Esophagus (tissue), 2 donors: Measurements from ENCODE around the gene RRM1. TPM values are rescaled to one million over a fixed set of nuclear protein-coding genes. Genes with fewer than 3 reads are reported as not detected.
"Not testable (repeated sequence)": the region's sequence is repeated elsewhere in the genome, so short reads cannot be mapped to it uniquely, and the experiment has no call there.

Experiments used
- H3K27ac ChIP-seq, 2 donors: one replicate each; pipeline ENCODE4 v1.5.1; 2013; ENCODE audit warnings: low read depth in 2 of 2, mild to moderate bottlenecking in 2 of 2, inconsistent platforms in 1 of 2, low read length in 1 of 2, moderate library complexity in 1 of 2
- H3K27me3 ChIP-seq, 2 donors: one replicate each; pipeline ENCODE4 v1.6.1; 2013; ENCODE audit warnings: low read length in 2 of 2, control low read depth in 1 of 2, mild to moderate bottlenecking in 1 of 2; ENCODE audit not compliant: insufficient read depth in 2 of 2, control insufficient read depth in 1 of 2
- H3K36me3 ChIP-seq, 2 donors: one replicate each; pipeline ENCODE4 v1.6.1; 2013; ENCODE audit warnings: low read length in 1 of 2; ENCODE audit not compliant: control insufficient read depth in 2 of 2, insufficient read depth in 2 of 2
- H3K4me1 ChIP-seq, 2 donors: one replicate each; pipeline ENCODE4 v1.6.1; 2013; ENCODE audit warnings: low read length in 1 of 2; ENCODE audit not compliant: control insufficient read depth in 2 of 2, insufficient read depth in 2 of 2
- H3K4me3 ChIP-seq, 2 donors: one replicate each; pipeline ENCODE4 v1.5.1; 2013; ENCODE audit warnings: low read length in 2 of 2, mild to moderate bottlenecking in 2 of 2, low read depth in 1 of 2, moderate library complexity in 1 of 2
- H3K9me3 ChIP-seq, 2 donors: one replicate each; pipeline ENCODE4 v1.6.1; 2013; ENCODE audit warnings: mild to moderate bottlenecking in 2 of 2, low read depth in 1 of 2, low read length in 1 of 2, moderate library complexity in 1 of 2; ENCODE audit not compliant: control insufficient read depth in 2 of 2, insufficient read depth in 1 of 2
- WGBS, 2 donors: extraction: QIAGEN DNeasy Blood & Tissue Kit; methylation state at CpG; one replicate each; pipeline ENCODE4 v1.1.7; 2013; 5-methylcytosine and 5-hydroxymethylcytosine counted together
- polyA plus RNA-seq, 2 donors: library from polyadenylated mRNA; stranded (reverse); fragments of 200-250 nt; gene quantifications; one replicate each; pipeline ENCODE4 v1.2.3, GENCODE V29; 2013
- donor health status: healthy with polysubstance abuse.
- donor health status: Bipolar disorder and iron deficiency.

RRM1 gene
- polyA plus RNA-seq, 2 donors, result 9.2 to 33.5 TPM

- no peak overlapping the region for H3K4me3 ChIP-seq
- no peaks in the 10 kb centered on the region for H3K9me3 ChIP-seq
- no peak overlapping the region for H3K27ac ChIP-seq
- H3K4me1 ChIP-seq, result no peaks in the 10 kb centered on the region
- no peaks in the 10 kb centered on the region for H3K27me3 ChIP-seq
- H3K36me3 ChIP-seq, result no peaks in the 10 kb centered on the region
Observed at GRCh38 chr11:4154503-4154902, 59.9 kb downstream of the RRM1 start.

- H3K4me3 ChIP-seq, result no peak overlapping the region
- no peak overlapping the region for H3K27ac ChIP-seq
- no peaks in the 10 kb centered on the region for H3K9me3 ChIP-seq
- no peaks in the 10 kb centered on the region for H3K27me3 ChIP-seq
- H3K4me1 ChIP-seq, result no peaks in the 10 kb centered on the region
- no peaks in the 10 kb centered on the region for H3K36me3 ChIP-seq
Observed at GRCh38 chr11:4156571-4156970, 62.0 kb downstream of the RRM1 start.

- not testable (repeated sequence) for H3K4me3 ChIP-seq, H3K9me3 ChIP-seq, H3K27ac ChIP-seq, H3K4me1 ChIP-seq, H3K27me3 ChIP-seq, H3K36me3 ChIP-seq
- WGBS, 2 donors, result 64% methylated on average over 1 of the region's 1 CpG; no CpG with 5 or more reads in 1 of the 2 donors
Observed at GRCh38 chr11:4158818-4159217, 64.2 kb downstream of the RRM1 start.

GRCh38 chr11:4161305-4161704 is 66.7 kb downstream of the RRM1 start:
- H3K27ac ChIP-seq, result no peak overlapping the region
- no peaks in the 10 kb centered on the region for H3K9me3 ChIP-seq
- WGBS, 2 donors, result 66 to 68% methylated on average over 1 of the region's 1 CpG
- H3K4me3 ChIP-seq, result no peak overlapping the region
- H3K27me3 ChIP-seq, result no peaks in the 10 kb centered on the region
- no peaks in the 10 kb centered on the region for H3K4me1 ChIP-seq
- H3K36me3 ChIP-seq, result no peaks in the 10 kb centered on the region

- peaks cover 0 to 2% of the 10 kb centered on the region in 2 donors for H3K9me3 ChIP-seq
- H3K27ac ChIP-seq, result no peak overlapping the region
- H3K4me1 ChIP-seq, result no peaks in the 10 kb centered on the region
- H3K4me3 ChIP-seq, result no peak overlapping the region
- H3K36me3 ChIP-seq, result no peaks in the 10 kb centered on the region
- WGBS, 2 donors, result 82 to 86% methylated on average over 3 of the region's 3 CpGs
- H3K27me3 ChIP-seq, result no peaks in the 10 kb centered on the region
Observed at GRCh38 chr11:4164884-4165590, 70.4 kb downstream of the RRM1 start.

GRCh38 chr11:4167292-4167691 is 72.7 kb downstream of the RRM1 start:
- Histone ChIP-seq H3K4me3 (no peak overlapping the region), H3K36me3 (no peaks in the 10 kb centered on the region), H3K27me3 (no peaks in the 10 kb centered on the region), H3K4me1 (no peaks in the 10 kb centered on the region), H3K27ac (no peak overlapping the region), H3K9me3 (peaks cover 0 to 2% of the 10 kb centered on the region in 2 donors)
- 94 to 95% methylated on average over 3 of the region's 3 CpGs for WGBS, 2 donors

GRCh38 chr11:4167758-4168157 is 73.2 kb downstream of the RRM1 start:
- H3K9me3 ChIP-seq, result peaks cover 0 to 2% of the 10 kb centered on the region in 2 donors
- H3K4me3 ChIP-seq, result no peak overlapping the region
- H3K36me3 ChIP-seq, result no peaks in the 10 kb centered on the region
- H3K27me3 ChIP-seq, result no peaks in the 10 kb centered on the region
- H3K27ac ChIP-seq, result no peak overlapping the region
- H3K4me1 ChIP-seq, result no peaks in the 10 kb centered on the region
- WGBS, 2 donors, result 77 to 82% methylated on average over 7 of the region's 7 CpGs

GRCh38 chr11:4175620-4176350 is 81.2 kb downstream of the RRM1 start:
- not testable (repeated sequence) for H3K27ac ChIP-seq
- WGBS, 2 donors, result 74 to 80% methylated on average over 23 to 25 of the region's 33 CpGs

DNA sequence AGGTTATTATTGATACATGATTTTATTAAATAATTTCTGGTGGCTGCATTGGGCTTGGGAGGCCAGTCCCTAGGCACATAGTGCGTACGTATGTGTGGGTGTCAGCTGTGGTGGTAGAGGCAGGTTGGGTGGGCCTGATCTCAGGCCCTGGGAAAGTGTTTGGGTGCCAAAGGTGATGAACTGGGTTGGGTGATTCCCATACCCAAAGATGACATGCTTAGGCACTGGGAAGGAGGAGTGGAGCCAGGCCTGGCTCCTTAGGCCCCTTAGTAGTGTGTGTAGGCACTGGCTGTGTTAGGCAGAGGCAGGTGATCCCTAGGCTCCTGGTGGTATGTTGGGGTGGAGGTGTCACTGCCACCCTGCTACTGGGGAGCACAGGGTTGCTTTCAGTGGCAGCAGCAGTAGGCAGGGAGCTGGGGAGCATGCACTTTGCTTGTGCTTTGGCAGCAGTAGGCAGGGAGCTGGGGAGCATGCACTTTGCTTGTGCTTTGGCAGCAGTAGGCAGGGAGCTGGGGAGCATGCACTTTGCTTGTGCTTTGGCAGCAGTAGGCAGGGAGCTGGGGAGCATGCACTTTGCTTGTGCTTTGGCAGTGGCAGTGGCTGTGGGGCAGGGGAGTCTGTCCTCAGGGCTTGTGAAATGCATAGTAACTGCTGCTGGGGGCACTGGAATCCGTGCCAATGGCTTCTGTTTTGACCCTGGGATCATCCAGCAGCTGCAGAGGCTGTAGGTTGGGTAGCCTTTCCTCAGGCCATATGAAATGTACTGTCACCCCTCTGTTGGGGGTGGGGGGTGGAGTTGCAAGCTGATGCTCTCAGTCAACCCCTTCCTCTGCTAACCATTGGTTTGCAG is 84.4 kb downstream of the RRM1 start:
- H3K36me3 ChIP-seq, result no peaks in the 10 kb centered on the region
- no peak overlapping the region for H3K4me3 ChIP-seq
- no peak overlapping the region for H3K27ac ChIP-seq
- no peaks in the 10 kb centered on the region for H3K9me3 ChIP-seq
- no peaks in the 10 kb centered on the region for H3K4me1 ChIP-seq
- 64 to 65% methylated on average over 3 of the region's 3 CpGs for WGBS, 2 donors
- no peaks in the 10 kb centered on the region for H3K27me3 ChIP-seq

More at GRCh38 chr11:4175620-4176350, 81.2 kb downstream of the RRM1 start:
- not testable (repeated sequence) for H3K4me3 ChIP-seq, H3K9me3 ChIP-seq, H3K36me3 ChIP-seq, H3K4me1 ChIP-seq, H3K27me3 ChIP-seq
